ENCODE data around the gene PIP5K1C. TPM values are rescaled to one million over a fixed set of nuclear protein-coding genes. Genes with fewer than 3 reads are reported as not detected.

Gene PIP5K1C
- total and polyA plus RNA-seq, 8 donors = 20.2 to 42.2 (median 27.0) TPM

- Histone ChIP-seq H3K27ac (no peak overlapping the region), H3K27me3 (peaks cover 20 to 54% of the 10 kb centered on the region in 2 donors), H3K4me3 (no peak overlapping the region), H3K9me3 (no peaks in the 10 kb centered on the region), H3K36me3 (no peaks in the 10 kb centered on the region), H3K4me1 (peaks cover 3 to 17% of the 10 kb centered on the region in 2 donors)
- intact Hi-C loops (cut with DNase I) = no loop called here
- ATAC-seq (peak; percentile 64), DNase-seq (peak in 2 of 4 donors; percentile 69 to 81)
- TF ChIP-seq CTCF (IDR thresholded peaks at IDR 0.05) = no peak
Observed at GRCh38 chr19:3725640-3726310, 25.5 kb upstream of the PIP5K1C start.

DNA sequence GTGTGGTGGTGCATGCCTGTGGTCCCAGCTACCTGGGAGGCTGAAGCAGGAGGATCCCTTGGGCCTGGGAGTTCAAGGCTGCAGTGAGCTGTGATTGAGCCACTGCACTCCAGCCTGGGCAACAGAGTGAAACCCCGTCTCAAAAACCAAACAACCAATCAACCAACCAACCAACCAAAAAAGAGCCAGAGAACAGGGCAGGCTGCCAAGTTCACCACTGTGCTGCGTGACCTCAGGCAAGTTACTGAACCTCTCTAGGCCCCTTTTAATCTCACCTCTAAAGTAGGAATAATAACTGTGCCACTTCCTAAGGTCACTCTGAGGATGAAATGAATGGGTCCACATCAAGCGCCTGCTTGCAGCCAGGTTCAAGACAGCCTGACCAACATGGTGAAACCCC, 24.9 kb upstream of the PIP5K1C start:
- no peak for DNase-seq
- ATAC-seq = no peak
- no peak for TF ChIP-seq CTCF (IDR thresholded peaks at IDR 0.05)
- Histone ChIP-seq H3K27me3 (peaks cover 20 to 61% of the 10 kb centered on the region in 2 donors), H3K36me3 (no peaks in the 10 kb centered on the region), H3K9me3 (no peaks in the 10 kb centered on the region), H3K4me1 (peaks cover 3 to 18% of the 10 kb centered on the region in 2 donors), H3K4me3 (no peak overlapping the region), H3K27ac (no peak overlapping the region)
- intact Hi-C loops (cut with DNase I) = no loop called here

DNA sequence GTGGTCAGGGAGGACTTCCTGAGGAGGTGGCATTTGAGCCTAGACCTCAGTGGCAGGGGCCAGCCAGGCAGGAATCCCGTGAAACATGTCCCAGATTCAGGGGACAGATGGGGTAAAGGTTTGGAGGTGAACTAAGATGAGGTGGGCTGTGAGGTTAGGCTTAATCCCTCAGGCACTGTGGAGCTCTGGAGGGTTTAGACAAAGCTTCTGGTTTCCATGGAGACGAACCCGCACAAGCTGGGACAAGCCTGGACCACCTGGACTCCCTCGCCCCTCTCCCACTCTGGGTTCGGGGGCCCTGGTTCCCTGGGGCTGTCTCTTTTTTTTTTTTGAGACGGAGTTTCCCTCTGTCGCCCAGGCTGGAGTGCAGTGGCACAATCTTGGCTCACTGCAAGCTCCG, 23.6 kb upstream of the PIP5K1C start:
- H3K27me3 ChIP-seq = peaks cover 20 to 73% of the 10 kb centered on the region in 2 donors
- ATAC-seq = no peak

GRCh38 chr19:3723110-3723488, 22.8 kb upstream of the PIP5K1C start:
- intact Hi-C loops (cut with DNase I) = no loop called here
- Histone ChIP-seq H3K9me3 (no peaks in the 10 kb centered on the region), H3K27me3 (peaks cover 20 to 76% of the 10 kb centered on the region in 2 donors), H3K27ac (no peak overlapping the region), H3K4me1 (peaks cover 8 to 18% of the 10 kb centered on the region in 2 donors), H3K36me3 (no peaks in the 10 kb centered on the region), H3K4me3 (no peak overlapping the region)
- ATAC-seq (no peak), DNase-seq (no peak)
- TF ChIP-seq CTCF (IDR thresholded peaks at IDR 0.05) = no peak

More for the DNA sequence above, 23.6 kb upstream of the PIP5K1C start:
- intact Hi-C loops (cut with DNase I) = no loop called here
- no peak for DNase-seq
- Histone ChIP-seq H3K9me3 (no peaks in the 10 kb centered on the region), H3K27ac (no peak overlapping the region), H3K36me3 (no peaks in the 10 kb centered on the region), H3K4me3 (no peak overlapping the region), H3K4me1 (peaks cover 4 to 18% of the 10 kb centered on the region in 2 donors)
- TF ChIP-seq CTCF (IDR thresholded peaks at IDR 0.05) = no peak

DNA sequence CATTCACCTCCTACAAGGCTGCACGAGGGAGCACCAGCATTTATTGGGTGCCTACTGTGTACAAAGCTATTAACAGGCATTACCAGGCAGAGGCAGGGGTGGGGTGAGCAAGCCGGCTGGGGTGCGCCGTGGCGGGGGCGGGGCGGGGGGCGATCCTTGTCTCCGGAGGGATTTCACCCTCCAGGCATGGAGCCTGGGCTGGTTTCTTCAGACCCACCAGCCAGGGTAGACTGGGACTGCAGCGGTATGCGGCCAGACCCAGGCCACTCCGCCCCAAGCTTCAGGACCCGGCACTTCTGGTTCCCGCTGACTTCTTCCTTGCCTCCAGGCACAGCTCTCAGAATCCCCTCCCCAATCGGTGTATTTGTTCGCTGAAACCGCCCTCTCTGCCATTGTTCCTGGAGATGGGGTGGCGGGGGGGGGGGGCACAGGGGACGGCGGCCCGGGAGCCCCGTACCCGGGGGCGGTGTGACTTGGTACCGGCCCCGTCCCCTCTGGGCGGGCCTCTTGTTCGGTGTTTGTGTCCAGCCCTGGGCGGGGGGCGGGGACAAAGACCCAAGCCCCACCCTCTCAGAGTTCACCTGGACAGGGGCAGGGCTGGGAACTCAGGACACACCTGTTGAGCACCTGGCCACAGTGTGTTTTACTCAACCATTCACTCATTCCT, 22.3 kb upstream of the PIP5K1C start:
- no peak for TF ChIP-seq CTCF (IDR thresholded peaks at IDR 0.05)
- no peak for DNase-seq
- peak; percentile 48 for ATAC-seq
- Histone ChIP-seq H3K4me3 (peak overlapping the region in 1 of 2 donors; percentile 19), H3K9me3 (no peaks in the 10 kb centered on the region), H3K27ac (no peak overlapping the region), H3K4me1 (peaks cover 8 to 18% of the 10 kb centered on the region in 2 donors), H3K27me3 (peaks cover 20 to 76% of the 10 kb centered on the region in 2 donors), H3K36me3 (no peaks in the 10 kb centered on the region)
- intact Hi-C loops (cut with DNase I) = no loop called here
